ENCODE results near the gene SOX6.

SOX6 gene

GRCh38 chr11:16016468-16016829 lies 339.9 kb downstream of the SOX6 start:
- no peak for TF ChIP-seq CTCF (IDR thresholded peaks at IDR 0.05; ENCODE audit: low read depth, low read length)
- no peak overlapping the region for H3K4me3 ChIP-seq (ENCODE audit: low read depth, low read length)

- no peak for TF ChIP-seq CTCF (IDR thresholded peaks at IDR 0.05; ENCODE audit: low read depth, low read length)
- no peak overlapping the region for H3K4me3 ChIP-seq (ENCODE audit: low read depth, low read length)
Measured at GRCh38 chr11:16015741-16016467, 340.4 kb downstream of the SOX6 start.

- no peak overlapping the region for H3K4me3 ChIP-seq (ENCODE audit: low read depth, low read length)
- TF ChIP-seq CTCF (IDR thresholded peaks at IDR 0.05; ENCODE audit: low read depth, low read length), result no peak
Measured at GRCh38 chr11:16013649-16014275, 342.6 kb downstream of the SOX6 start.

GRCh38 chr11:16013242-16013641 lies 343.1 kb downstream of the SOX6 start:
- no peak overlapping the region for H3K4me3 ChIP-seq (ENCODE audit: low read depth, low read length)
- no peak for TF ChIP-seq CTCF (IDR thresholded peaks at IDR 0.05; ENCODE audit: low read depth, low read length)

- no peak for TF ChIP-seq CTCF (IDR thresholded peaks at IDR 0.05; ENCODE audit: low read depth, low read length)
Measured at GRCh38 chr11:16012125-16012751, 344.1 kb downstream of the SOX6 start.

GRCh38 chr11:16011396-16011795 lies 344.9 kb downstream of the SOX6 start:
- TF ChIP-seq CTCF (IDR thresholded peaks at IDR 0.05; ENCODE audit: low read depth, low read length), result no peak
- no peak overlapping the region for H3K4me3 ChIP-seq (ENCODE audit: low read depth, low read length)

More at GRCh38 chr11:16012125-16012751, 344.1 kb downstream of the SOX6 start:
- no peak overlapping the region for H3K4me3 ChIP-seq (ENCODE audit: low read depth, low read length)

GRCh38 chr11:16009021-16009420 lies 347.3 kb downstream of the SOX6 start:
- H3K4me3 ChIP-seq (ENCODE audit: low read depth, low read length), result no peak overlapping the region
- no peak for TF ChIP-seq CTCF (IDR thresholded peaks at IDR 0.05; ENCODE audit: low read depth, low read length)

Measured in WI38 (cell line).